ENCODE results near the gene PDZD7. TPM values are rescaled to one million over a fixed set of nuclear protein-coding genes. Genes with fewer than 3 reads are reported as not detected.

Gene PDZD7
- total and polyA plus RNA-seq, 2 donors (not counting 3 experiments of a cell fraction or from before 2014, with no cell fraction given), result 0.41 to 1.6 TPM

DNA sequence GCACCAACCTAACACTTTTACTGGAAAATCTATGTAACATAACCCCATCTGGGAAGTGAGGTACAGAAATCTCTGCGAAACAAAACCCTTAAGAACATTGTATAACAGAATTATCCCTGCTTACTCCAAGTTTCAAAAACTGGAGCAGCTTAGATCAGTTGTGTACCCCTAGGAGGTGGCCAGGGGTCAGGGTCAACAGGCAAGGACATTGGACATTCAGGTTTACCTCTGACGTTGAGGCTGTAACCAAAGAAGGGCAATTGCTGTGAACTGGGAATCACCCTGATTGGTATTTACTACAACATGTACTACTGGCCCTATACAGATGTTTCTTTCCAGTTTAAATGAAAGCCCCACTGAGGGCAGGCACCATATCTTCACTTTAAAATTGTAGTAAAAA, 13.2 kb upstream of the PDZD7 start:
- Histone ChIP-seq H4K20me1 (replicated peaks; ENCODE audit: control insufficient read depth, extremely low read depth, insufficient read depth, low read length) (no peaks in the 10 kb centered on the region), H2AFZ (ENCODE audit: low read depth, low read length) (no peak overlapping the region), H3K4me2 (ENCODE audit: insufficient read depth, low read length) (no peak overlapping the region), H3K27me3 (ENCODE audit: control insufficient read depth in 2 of 2, insufficient read depth in 2 of 2, low read length in 2 of 2) (peaks cover 30% of the 10 kb centered on the region in 2 experiments), H3K36me3 (ENCODE audit: control insufficient read depth in 2 of 2, extremely low read depth in 1 of 2, insufficient read depth in 2 of 2, low read length in 2 of 2) (peaks cover 0 to 9% of the 10 kb centered on the region in 2 experiments), H3K4me3 (replicated peaks in 1 of 3; ENCODE audit: insufficient read depth in 1 of 3, low read depth in 1 of 3, low read length in 3 of 3) (no peak overlapping the region), H3K9me1 (replicated peaks; ENCODE audit: control insufficient read depth, extremely low read depth, insufficient read depth, low read length) (no peaks in the 10 kb centered on the region), H3K27ac (ENCODE audit: insufficient read depth, low read depth, low read length) (no peak overlapping the region), H3K9ac (replicated peaks; ENCODE audit: extremely low read depth, insufficient read depth, low read length) (no peak overlapping the region), H3K4me1 (ENCODE audit: control insufficient read depth, extremely low read depth, insufficient read depth, low read length) (peaks cover 11% of the 10 kb centered on the region), H3K9me3 (replicated peaks; ENCODE audit: control insufficient read depth, insufficient read depth, low read length) (no peaks in the 10 kb centered on the region), H3K79me2 (ENCODE audit: control insufficient read depth, insufficient read depth, low read length) (no peaks in the 10 kb centered on the region)
- DNase-seq (ENCODE audit: low read depth, low spot score) (no peak), FAIRE-seq (no peak)
- ChIA-PET POLR2A (interaction anchor here (1.7 kb wide), 1 partner anchor 8 kb away, joined by 6 read pairs; no protein-coding TSS in a partner anchor), CTCF (interaction anchor here (1.4 to 9.9 kb wide), 8 partner anchors 8 to 97 kb away, joined by 3 to 165 read pairs (median 32); partner anchors contain the start of gene KAZALD1)
- intact Hi-C loops (cut with micrococcal nuclease), result no loop called here
- no peak for TF ChIP-seq POLR2AphosphoS5 (IDR thresholded peaks at IDR 0.05; ENCODE audit: insufficient read depth, low read depth, low read length)
- no peak for TF ChIP-seq EZH2 (IDR thresholded peaks at IDR 0.05; ENCODE audit: borderline replicate concordance, low read depth, low read length, severe bottlenecking)
- no peak for TF ChIP-seq FOS (IDR thresholded peaks at IDR 0.05; ENCODE audit: borderline replicate concordance, insufficient read depth, low read length)
- no peak for TF ChIP-seq JUN (IDR thresholded peaks at IDR 0.05; ENCODE audit: borderline replicate concordance, insufficient read depth, insufficient read length, low read depth)
- TF ChIP-seq, protein P1, sequence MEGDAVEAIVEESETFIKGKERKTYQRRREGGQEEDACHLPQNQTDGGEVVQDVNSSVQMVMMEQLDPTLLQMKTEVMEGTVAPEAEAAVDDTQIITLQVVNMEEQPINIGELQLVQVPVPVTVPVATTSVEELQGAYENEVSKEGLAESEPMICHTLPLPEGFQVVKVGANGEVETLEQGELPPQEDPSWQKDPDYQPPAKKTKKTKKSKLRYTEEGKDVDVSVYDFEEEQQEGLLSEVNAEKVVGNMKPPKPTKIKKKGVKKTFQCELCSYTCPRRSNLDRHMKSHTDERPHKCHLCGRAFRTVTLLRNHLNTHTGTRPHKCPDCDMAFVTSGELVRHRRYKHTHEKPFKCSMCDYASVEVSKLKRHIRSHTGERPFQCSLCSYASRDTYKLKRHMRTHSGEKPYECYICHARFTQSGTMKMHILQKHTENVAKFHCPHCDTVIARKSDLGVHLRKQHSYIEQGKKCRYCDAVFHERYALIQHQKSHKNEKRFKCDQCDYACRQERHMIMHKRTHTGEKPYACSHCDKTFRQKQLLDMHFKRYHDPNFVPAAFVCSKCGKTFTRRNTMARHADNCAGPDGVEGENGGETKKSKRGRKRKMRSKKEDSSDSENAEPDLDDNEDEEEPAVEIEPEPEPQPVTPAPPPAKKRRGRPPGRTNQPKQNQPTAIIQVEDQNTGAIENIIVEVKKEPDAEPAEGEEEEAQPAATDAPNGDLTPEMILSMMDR (IDR thresholded peaks at IDR 0.05; ENCODE audit: extremely low read depth in 1 of 2, insufficient read depth in 1 of 2, low read depth in 1 of 2, low read length in 2 of 2), result no peak
- no peak for TF ChIP-seq POLR2A (IDR thresholded peaks at IDR 0.05; ENCODE audit: low read depth, low read length)
- no peak for TF ChIP-seq MYC (IDR thresholded peaks at IDR 0.05; ENCODE audit: low read depth, low read length)
- no peak for TF ChIP-seq GATA2 (IDR thresholded peaks at IDR 0.05; ENCODE audit: insufficient read depth, insufficient read length, low read depth, low read length)
- TF ChIP-seq, protein P2, sequence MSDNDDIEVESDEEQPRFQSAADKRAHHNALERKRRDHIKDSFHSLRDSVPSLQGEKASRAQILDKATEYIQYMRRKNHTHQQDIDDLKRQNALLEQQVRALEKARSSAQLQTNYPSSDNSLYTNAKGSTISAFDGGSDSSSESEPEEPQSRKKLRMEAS (IDR thresholded peaks at IDR 0.05; ENCODE audit: insufficient read depth, insufficient read length), result no peak
- dilution Hi-C loops (cut with MboI; ENCODE audit: extremely low pct_ligation_motif_present, low sequenced_read_pairs), result no loop called here
- BruUV-seq (replicated peaks), result no TSS peak

Measured in endothelial cell of umbilical vein (primary cell).